HG03039 (cell line): ENCODE data around the gene TMEM198.

Experiments
- ATAC-seq: cut with Tn5 transposase; IDR thresholded peaks from one replicate; pipeline ENCODE4 v1.9.1; 2021; ENCODE audit warnings: mild to moderate bottlenecking, moderate library complexity; ENCODE audit not compliant: unreplicated experiment

Gene TMEM198, protein sequence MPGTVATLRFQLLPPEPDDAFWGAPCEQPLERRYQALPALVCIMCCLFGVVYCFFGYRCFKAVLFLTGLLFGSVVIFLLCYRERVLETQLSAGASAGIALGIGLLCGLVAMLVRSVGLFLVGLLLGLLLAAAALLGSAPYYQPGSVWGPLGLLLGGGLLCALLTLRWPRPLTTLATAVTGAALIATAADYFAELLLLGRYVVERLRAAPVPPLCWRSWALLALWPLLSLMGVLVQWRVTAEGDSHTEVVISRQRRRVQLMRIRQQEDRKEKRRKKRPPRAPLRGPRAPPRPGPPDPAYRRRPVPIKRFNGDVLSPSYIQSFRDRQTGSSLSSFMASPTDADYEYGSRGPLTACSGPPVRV

GRCh38 chr2:219543596-219544358 is at the start of gene TMEM198, which contains the start of gene CHPF:
TSS of gene TMEM198 (plus strand) at chr2:219544028. CDS start at chr2:219544728, 700 bp downstream.
TSS of gene CHPF (minus strand) at chr2:219543809. CDS start at chr2:219543538, 271 bp downstream.
- peak; percentile 78 for ATAC-seq

GRCh38 chr2:219494952-219495530 is 48.8 kb upstream of the TMEM198 start:
- no peak for ATAC-seq

- no peak for ATAC-seq
Measured at GRCh38 chr2:219495531-219496122, 48.2 kb upstream of the TMEM198 start.

GRCh38 chr2:219496247-219496824 is 47.5 kb upstream of the TMEM198 start:
- ATAC-seq: no peak

GRCh38 chr2:219496825-219497494 is 46.9 kb upstream of the TMEM198 start:
- no peak for ATAC-seq

- ATAC-seq: peak; percentile 22
Measured at GRCh38 chr2:219497495-219498279, 46.1 kb upstream of the TMEM198 start.

DNA sequence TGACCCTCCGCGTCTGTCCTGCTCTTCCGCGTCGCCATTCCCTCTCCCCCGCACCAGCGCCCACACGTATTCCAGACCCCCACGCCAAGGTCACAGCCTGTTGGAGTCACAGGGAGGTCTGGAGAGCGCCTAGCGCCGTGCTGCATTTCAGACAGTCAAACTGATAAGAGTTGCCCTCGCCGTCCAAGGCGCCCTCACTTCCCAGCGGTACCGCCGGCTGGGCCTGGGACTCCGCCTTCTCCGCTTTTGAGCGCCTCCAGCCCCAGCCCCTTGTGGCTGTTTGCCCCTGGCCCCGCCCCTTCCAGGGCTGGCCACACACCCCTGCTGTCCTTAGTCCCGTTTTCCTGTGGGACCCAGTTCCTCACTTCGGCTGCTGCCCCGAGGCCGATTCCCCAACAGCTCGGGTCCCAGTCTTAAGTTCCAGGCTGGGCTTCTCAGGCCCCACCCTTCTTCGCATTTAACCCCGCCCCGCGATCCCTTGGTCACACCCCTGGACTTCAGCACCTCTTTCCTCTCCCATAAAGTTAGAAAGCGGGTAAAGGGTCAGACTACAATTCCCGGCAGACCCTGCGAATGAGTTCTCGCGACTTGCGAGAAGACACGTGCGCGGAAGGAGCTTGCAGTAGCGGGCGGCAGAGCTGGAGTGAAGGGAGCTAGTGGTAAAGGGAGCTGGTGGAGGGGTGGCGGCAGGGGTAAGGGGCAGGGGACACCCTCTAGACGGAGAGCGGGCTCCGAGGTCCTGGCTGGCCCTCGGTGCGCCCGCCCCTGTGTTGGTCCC is 45.4 kb upstream of the TMEM198 start, which contains the start of gene GMPPA:
Gene GMPPA, plus strand, starts transcription at position 612 of the 778 bp plus-strand sequence. CDS start 1,085 bp downstream, outside the sequence.
- peak; percentile 88 for ATAC-seq

- ATAC-seq: no peak
Measured at GRCh38 chr2:219499058-219499307, 44.8 kb upstream of the TMEM198 start.

DNA sequence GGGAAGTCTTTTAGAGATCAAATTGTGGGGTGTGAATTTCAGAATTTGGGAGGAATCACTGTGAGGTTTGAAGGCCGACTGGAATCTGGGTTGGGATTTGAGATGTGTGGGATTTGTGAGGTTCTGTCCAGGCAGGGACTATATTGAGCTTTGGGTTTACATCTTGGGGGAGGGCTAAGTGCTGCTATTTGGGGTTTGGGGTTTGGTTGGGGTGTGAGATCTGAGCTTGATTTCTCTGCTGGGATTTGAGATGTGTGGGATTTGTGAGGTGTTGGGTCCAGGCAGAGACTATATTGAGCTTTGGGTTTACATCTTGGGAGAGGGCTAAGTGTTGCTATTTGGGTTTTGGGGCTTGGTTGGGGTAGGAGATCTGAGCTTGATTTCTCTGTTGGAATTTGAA is 44.3 kb upstream of the TMEM198 start:
- ATAC-seq: no peak

- ATAC-seq: no peak
Measured at GRCh38 chr2:219500135-219500534, 43.7 kb upstream of the TMEM198 start.

DNA sequence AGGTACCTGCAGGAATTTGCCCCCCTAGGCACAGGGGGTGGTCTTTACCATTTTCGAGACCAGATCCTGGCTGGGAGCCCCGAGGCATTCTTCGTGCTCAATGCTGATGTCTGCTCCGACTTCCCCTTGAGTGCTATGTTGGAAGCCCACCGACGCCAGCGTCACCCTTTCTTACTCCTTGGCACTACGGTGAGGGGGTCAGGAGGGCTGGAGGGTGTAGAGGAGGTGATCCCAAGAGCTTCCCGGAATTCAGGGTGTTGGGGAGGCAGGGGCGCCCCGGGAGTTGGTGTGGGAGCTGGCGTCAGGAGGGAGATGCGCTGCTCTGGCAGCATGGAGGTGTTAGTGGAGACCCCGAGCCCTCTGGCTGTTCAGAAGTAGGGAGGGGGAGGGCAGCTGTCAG is 42.0 kb upstream of the TMEM198 start:
- no peak for ATAC-seq

DNA sequence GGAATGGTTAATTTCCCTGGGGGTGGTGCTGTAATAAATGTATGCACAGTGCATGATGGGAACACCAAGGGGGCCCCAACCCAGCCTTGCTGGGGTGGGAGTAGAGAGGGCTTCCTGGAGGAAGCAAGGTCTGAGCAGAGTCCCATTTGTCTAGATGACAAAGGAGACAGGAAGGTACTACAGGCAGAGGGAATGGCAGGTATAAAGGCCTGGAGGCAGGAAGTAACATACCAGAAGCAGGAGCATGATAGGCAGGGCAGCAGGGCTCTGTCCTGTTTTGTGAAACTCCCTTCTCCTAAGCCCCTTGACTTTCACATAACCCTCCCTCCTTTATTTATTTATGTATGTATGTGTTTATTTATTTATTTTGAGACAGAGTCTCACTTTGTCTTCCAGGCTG is 41.2 kb upstream of the TMEM198 start:
- ATAC-seq: no peak

DNA sequence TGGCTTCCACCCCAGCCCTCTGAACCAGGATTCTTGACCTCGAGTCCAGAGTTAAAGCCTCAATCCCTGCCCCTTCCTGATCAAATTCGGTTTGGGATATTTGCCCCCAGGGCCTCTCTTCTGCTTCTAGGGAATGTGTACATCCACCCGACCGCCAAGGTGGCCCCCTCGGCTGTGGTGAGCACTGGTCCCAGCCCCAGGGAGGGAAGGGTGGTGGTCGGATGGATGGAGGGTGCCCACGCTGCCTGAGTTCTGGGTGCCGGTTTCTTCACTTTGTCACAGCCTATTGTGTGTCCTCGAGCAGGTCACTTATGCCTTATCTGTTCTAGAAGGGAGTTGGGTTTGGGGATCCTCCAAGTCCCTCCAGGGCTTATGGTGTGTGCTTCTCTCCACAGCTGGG is 38.2 kb upstream of the TMEM198 start:
- no peak for ATAC-seq

GRCh38 chr2:219506153-219506801 is 37.6 kb upstream of the TMEM198 start:
- no peak for ATAC-seq

- no peak for ATAC-seq
Measured at GRCh38 chr2:219506802-219507526, 36.9 kb upstream of the TMEM198 start.

- ATAC-seq: no peak
Measured at GRCh38 chr2:219507581-219508443, 36.0 kb upstream of the TMEM198 start.

DNA sequence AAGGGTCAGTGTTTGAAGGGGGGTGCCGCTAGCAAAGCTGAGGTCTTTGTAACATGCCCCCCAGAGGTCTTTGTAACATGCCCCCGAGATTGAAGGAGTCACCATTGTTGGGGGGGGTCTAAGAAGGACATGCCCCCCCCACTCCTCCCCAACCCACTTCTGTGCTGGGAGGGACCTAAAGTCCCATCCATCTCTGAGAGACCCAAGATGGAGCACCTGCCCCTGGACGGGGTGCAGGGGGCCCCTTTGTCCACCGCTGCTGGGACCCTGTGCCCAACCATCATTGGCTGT is 35.4 kb upstream of the TMEM198 start:
- ATAC-seq: no peak
